ENCODE measurements around the gene OR6J1. TPM values are rescaled to one million over a fixed set of nuclear protein-coding genes. Genes with fewer than 3 reads are reported as not detected.
"Not testable (repeated sequence)": the region's sequence is repeated elsewhere in the genome, so short reads cannot be mapped to it uniquely, and the experiment has no call there.

The OR6J1 gene
- total RNA-seq, 1 donor from 2014 or later: not detected

DNA sequence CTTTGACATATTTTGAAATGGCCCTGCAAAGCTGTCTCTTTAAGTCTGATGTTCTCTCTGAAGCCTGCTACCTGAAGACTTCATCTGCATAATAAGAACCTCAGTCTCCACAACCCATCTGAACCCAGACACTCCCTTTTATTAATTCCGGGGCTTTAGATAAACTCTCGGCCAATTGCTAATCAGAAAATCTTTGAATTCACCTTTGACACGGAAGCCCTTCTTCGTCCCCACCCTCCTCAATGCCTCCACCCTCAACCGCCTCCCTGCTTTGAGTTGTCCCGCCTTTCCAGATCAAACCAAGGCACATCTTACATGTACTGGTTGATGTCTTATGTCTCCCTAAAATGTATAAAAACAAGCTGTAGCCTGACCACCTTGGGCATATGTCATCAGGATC lies 17.6 kb downstream of the OR6J1 start:
- H3K9me3 ChIP-seq: no peaks in the 10 kb centered on the region
- intact Hi-C loops (cut with DNase I): no loop called here
- H3K36me3 ChIP-seq: no peaks in the 10 kb centered on the region
- DNase-seq (ENCODE audit: low spot score in 2 of 2): peak in 1 of 2 donors; percentile 22
- no peak overlapping the region for H3K27ac ChIP-seq
- no peak overlapping the region for H3K4me3 ChIP-seq
- no peaks in the 10 kb centered on the region for H3K27me3 ChIP-seq
- no peaks in the 10 kb centered on the region for H3K4me1 ChIP-seq
- TF ChIP-seq, protein P1, sequence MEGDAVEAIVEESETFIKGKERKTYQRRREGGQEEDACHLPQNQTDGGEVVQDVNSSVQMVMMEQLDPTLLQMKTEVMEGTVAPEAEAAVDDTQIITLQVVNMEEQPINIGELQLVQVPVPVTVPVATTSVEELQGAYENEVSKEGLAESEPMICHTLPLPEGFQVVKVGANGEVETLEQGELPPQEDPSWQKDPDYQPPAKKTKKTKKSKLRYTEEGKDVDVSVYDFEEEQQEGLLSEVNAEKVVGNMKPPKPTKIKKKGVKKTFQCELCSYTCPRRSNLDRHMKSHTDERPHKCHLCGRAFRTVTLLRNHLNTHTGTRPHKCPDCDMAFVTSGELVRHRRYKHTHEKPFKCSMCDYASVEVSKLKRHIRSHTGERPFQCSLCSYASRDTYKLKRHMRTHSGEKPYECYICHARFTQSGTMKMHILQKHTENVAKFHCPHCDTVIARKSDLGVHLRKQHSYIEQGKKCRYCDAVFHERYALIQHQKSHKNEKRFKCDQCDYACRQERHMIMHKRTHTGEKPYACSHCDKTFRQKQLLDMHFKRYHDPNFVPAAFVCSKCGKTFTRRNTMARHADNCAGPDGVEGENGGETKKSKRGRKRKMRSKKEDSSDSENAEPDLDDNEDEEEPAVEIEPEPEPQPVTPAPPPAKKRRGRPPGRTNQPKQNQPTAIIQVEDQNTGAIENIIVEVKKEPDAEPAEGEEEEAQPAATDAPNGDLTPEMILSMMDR (IDR thresholded peaks at IDR 0.05): no peak

DNA sequence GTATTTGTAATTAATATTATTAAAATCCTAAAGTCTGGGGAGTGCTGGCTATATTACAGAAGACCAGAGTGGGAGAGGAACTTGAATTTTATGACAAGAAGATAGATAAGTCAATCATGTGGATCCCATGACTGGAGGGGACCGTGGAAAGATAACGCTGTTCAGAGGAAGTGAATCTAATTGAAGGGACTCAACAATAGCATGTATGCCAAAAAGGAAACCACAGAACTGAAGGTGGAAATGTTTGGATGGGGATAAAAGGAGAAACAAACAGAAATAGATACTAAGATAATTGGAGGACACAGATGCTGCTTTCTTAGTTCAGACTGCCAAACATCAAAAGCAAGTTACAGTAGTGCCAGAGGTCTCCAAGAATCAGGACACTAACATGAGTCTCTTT lies 21.1 kb downstream of the OR6J1 start:
- no peaks in the 10 kb centered on the region for H3K36me3 ChIP-seq
- TF ChIP-seq, protein P1 (IDR thresholded peaks at IDR 0.05): no peak
- intact Hi-C loops (cut with DNase I): no loop called here
- no peaks in the 10 kb centered on the region for H3K9me3 ChIP-seq
- no peaks in the 10 kb centered on the region for H3K27me3 ChIP-seq
- no peak overlapping the region for H3K4me3 ChIP-seq
- no peak for DNase-seq (ENCODE audit: low spot score in 2 of 2)
- no peak overlapping the region for H3K27ac ChIP-seq
- H3K4me1 ChIP-seq: no peaks in the 10 kb centered on the region

DNA sequence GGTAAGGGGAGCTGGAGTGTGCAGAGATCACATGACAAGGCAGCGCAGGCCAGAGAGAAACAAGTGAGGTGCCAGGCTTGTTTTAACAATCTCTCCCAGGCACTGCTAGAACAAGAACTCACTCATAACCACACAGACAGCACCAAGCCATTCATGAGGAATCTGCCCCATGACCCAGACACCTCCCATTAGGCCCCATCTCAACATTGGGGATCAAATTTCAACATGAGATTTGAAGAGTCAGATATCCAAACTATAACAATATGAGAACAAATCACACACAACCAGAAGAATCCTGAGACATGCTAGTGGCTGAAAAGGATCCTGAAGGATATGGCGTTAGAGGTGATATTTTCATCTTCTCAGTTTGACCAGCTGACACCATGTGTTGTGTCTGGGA lies 21.9 kb downstream of the OR6J1 start:
- no peaks in the 10 kb centered on the region for H3K4me1 ChIP-seq
- no peaks in the 10 kb centered on the region for H3K27me3 ChIP-seq
- H3K27ac ChIP-seq: no peak overlapping the region
- H3K36me3 ChIP-seq: no peaks in the 10 kb centered on the region
- H3K4me3 ChIP-seq: no peak overlapping the region
- no peaks in the 10 kb centered on the region for H3K9me3 ChIP-seq
- intact Hi-C loops (cut with DNase I): no loop called here
- TF ChIP-seq, protein P1 (IDR thresholded peaks at IDR 0.05): no peak
- no peak for DNase-seq (ENCODE audit: low spot score in 2 of 2)

DNA sequence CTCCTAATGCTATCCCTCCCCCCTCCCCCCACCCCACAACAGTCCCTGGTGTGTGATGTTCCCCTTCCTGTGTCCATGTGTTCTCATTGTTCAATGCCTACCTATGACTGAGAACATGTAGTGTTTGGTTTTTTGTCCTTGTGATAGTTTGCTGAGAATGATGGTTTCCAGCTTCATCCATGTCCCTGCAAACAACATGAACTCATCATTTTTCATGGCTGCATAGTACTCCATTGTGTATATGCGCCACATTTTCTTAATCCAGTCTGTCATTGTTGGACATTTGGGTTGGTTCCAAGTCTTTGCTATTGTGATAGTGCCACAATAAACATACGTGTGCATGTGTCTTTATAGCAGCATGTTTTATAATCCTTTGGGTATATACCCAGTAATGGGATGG lies 28.4 kb downstream of the OR6J1 start:
- H3K27ac ChIP-seq; intact Hi-C loops (cut with DNase I); H3K4me3 ChIP-seq; DNase-seq (ENCODE audit: low spot score in 2 of 2); H3K27me3 ChIP-seq; H3K9me3 ChIP-seq: not testable (repeated sequence)
- peaks cover 8 to 15% of the 10 kb centered on the region in 2 donors for H3K36me3 ChIP-seq
- peaks cover 6 to 15% of the 10 kb centered on the region in 2 donors for H3K4me1 ChIP-seq

DNA sequence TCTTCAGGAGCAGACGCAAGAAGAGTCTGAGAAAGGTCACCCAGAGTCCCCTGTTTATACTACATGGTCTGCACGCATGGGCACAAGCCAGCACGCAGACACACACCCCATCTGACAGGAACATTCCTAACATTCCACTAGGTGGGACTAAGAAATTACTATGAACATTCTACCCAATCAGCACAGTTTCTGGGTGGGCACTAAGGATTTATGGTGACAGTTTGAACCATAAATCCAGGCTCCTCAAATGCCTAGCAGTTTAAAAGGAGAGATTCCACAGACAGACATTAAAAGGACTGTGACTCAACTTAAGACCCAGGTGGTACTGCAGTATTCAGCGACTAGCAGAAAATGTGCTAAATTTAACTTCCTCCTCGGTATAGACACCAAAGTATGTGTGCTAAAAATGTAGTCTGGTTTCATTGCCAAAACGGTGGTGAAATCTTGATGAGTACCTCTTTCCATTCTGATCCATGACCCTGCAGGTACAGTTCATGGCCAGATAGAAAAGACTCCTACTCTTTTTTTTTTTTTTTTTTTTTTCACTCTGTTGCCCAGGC lies 29.8 kb downstream of the OR6J1 start:
- no peak overlapping the region for H3K4me3 ChIP-seq
- H3K36me3 ChIP-seq: peaks cover 21 to 30% of the 10 kb centered on the region in 2 donors
- intact Hi-C loops (cut with DNase I): loop anchor here (1.0 kb wide), 2 partner anchors 16 to 25 kb away; partner anchors contain the start of genes ABHD4 and DAD1
- H3K9me3 ChIP-seq: peaks cover 0 to 3% of the 10 kb centered on the region in 2 donors
- H3K27ac ChIP-seq: peak overlapping the region; percentile 70 to 82
- H3K4me1 ChIP-seq: peaks cover 6 to 15% of the 10 kb centered on the region in 2 donors
- TF ChIP-seq, protein P1 (IDR thresholded peaks at IDR 0.05): no peak
- no peaks in the 10 kb centered on the region for H3K27me3 ChIP-seq
- DNase-seq (ENCODE audit: low spot score in 2 of 2): peak in 1 of 2 donors; percentile 80

DNA sequence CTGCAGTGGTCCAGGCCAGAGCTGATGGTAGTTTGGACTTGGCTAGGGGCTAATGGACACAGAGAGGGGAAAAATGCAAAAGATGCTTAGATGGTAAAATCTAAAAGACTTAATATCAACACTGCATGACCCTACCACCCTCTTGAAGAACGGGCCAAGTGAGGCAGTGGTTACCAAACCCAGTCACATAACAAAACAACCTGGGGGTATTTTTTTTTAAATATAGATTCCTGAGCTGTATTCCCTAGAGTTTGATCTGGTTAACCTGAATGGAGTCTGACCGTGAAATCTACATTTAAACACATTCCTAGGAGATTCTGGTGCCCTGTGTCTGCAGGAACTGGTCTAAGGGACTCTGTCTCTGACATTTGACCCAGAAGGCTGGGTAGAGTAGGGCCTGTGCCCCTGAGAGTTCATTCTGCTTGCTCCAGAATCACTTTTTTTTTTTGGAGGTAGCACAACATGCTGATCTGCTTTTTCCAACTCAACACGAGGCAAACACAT lies 30.4 kb downstream of the OR6J1 start:
- peak overlapping the region in 1 of 2 donors; percentile 9 for H3K4me3 ChIP-seq
- H3K4me1 ChIP-seq: peaks cover 6 to 15% of the 10 kb centered on the region in 2 donors
- DNase-seq (ENCODE audit: low spot score in 2 of 2): no peak
- H3K36me3 ChIP-seq: peaks cover 27 to 35% of the 10 kb centered on the region in 2 donors
- H3K27ac ChIP-seq: peak overlapping the region; percentile 70 to 82
- intact Hi-C loops (cut with DNase I): loop anchor here (1.0 kb wide), 2 partner anchors 15 to 24 kb away; partner anchors contain the start of genes ABHD4 and DAD1
- TF ChIP-seq, protein P1 (IDR thresholded peaks at IDR 0.05): no peak
- peaks cover 0 to 3% of the 10 kb centered on the region in 2 donors for H3K9me3 ChIP-seq
- no peaks in the 10 kb centered on the region for H3K27me3 ChIP-seq

Measured in ascending aorta (tissue), 2 donors.